Aorta (tissue), 5 donors: ENCODE results near the gene CAPN11. TPM values are rescaled to one million over a fixed set of nuclear protein-coding genes. Genes with fewer than 3 reads are reported as not detected.

Experiments
- ATAC-seq: fragments of 200-7000 bp; cut with Tn5 transposase; one replicate; pipeline ENCODE4 v1.9.1; 2022; ENCODE audit warnings: moderate library complexity; ENCODE audit not compliant: low FRiP score
- DNase-seq, 2 donors: peaks; one replicate each; pipeline ENCODE4 v3.0.0-alpha.2; 2020
- H3K27ac ChIP-seq, 2 donors: one replicate each; pipeline ENCODE4 v1.5.1; 2013; ENCODE audit warnings: low read length in 2 of 2, mild to moderate bottlenecking in 2 of 2, moderate library complexity in 2 of 2, control low read depth in 1 of 2, inconsistent platforms in 1 of 2, low read depth in 1 of 2
- H3K27me3 ChIP-seq, 2 donors: one replicate each; pipeline ENCODE4 v1.6.1; 2013; ENCODE audit warnings: control low read depth in 1 of 2, low read length in 1 of 2, mild to moderate bottlenecking in 1 of 2, moderate library complexity in 1 of 2; ENCODE audit not compliant: insufficient read depth in 2 of 2, control insufficient read depth in 1 of 2
- H3K36me3 ChIP-seq, 2 donors: one replicate each; pipeline ENCODE4 v1.6.1; 2013; ENCODE audit warnings: control low read depth in 1 of 2, low read length in 1 of 2, mild to moderate bottlenecking in 1 of 2; ENCODE audit not compliant: insufficient read depth in 2 of 2, control insufficient read depth in 1 of 2
- H3K4me1 ChIP-seq, 2 donors: one replicate each; pipeline ENCODE4 v1.6.1; 2013; ENCODE audit warnings: low read length in 2 of 2, control low read depth in 1 of 2, mild to moderate bottlenecking in 1 of 2, moderate library complexity in 1 of 2; ENCODE audit not compliant: insufficient read depth in 2 of 2, control insufficient read depth in 1 of 2
- H3K4me3 ChIP-seq, 2 donors: one replicate each; pipeline ENCODE4 v1.5.1; 2013; ENCODE audit warnings: low read length in 2 of 2, control low read depth in 1 of 2, mild to moderate bottlenecking in 1 of 2
- H3K9me3 ChIP-seq: one replicate; pipeline ENCODE4 v1.6.1; 2013; ENCODE audit warnings: mild to moderate bottlenecking, low read length; ENCODE audit not compliant: control insufficient read depth
- WGBS, 2 donors: extraction: QIAGEN DNeasy Blood & Tissue Kit; methylation state at CpG; one replicate each; pipeline ENCODE4 v1.1.7; 2013; 5-methylcytosine and 5-hydroxymethylcytosine counted together
- intact Hi-C, 2 donors: fragments of 100-400 bp; cut with DNase I; formaldehyde crosslinking; loops; one replicate each; pipeline versions ENCODE4 v1.14.2 to v1.15.0; 2022
- polyA plus RNA-seq, 2 donors: library from polyadenylated mRNA; stranded (reverse); fragments of 200-250 nt; gene quantifications; one replicate each; pipeline ENCODE4 v1.2.3, GENCODE V29; 2013
- total RNA-seq, 2 donors: library from RNA; stranded (reverse); fragmentation: NEBNext Ultra II Directional; extraction: Animal tissue kit (Norgen Biotek cat#: 25700); gene quantifications; one replicate each; pipeline ENCODE4 v1.2.1, GENCODE V29; 2021
- donor health status: healthy with polysubstance abuse.
- donor health status: Bipolar disorder and iron deficiency.
- donor health status: DM: no; HTN: no; CAD: no.
- donor health status: DM: no; HTN: no; CAD: no.
- donor health status: DM: yes; HTN: yes; CAD: no.

CAPN11 gene
- total and polyA plus RNA-seq, 4 donors: 0.46 to 2.2 (median 0.81) TPM; not detected in 1

- no peaks in the 10 kb centered on the region for H3K4me1 ChIP-seq
- peak; percentile 85 to 90 for DNase-seq
- H3K27ac ChIP-seq: peak overlapping the region; percentile 2 to 64
- peak; percentile 6 for ATAC-seq
- 11 to 12% methylated on average over 16 of the region's 16 CpGs for WGBS, 2 donors
- H3K27me3 ChIP-seq: no peaks in the 10 kb centered on the region
- intact Hi-C loops: loop anchor here in 1 of 2 donors (5.0 kb wide), 1 partner anchor 40 kb away; no protein-coding TSS in a partner anchor
- H3K4me3 ChIP-seq: no peak overlapping the region
- H3K9me3 ChIP-seq: no peaks in the 10 kb centered on the region
- H3K36me3 ChIP-seq: no peaks in the 10 kb centered on the region
Observed at GRCh38 chr6:44217332-44218143, 58.9 kb downstream of the CAPN11 start.

DNA sequence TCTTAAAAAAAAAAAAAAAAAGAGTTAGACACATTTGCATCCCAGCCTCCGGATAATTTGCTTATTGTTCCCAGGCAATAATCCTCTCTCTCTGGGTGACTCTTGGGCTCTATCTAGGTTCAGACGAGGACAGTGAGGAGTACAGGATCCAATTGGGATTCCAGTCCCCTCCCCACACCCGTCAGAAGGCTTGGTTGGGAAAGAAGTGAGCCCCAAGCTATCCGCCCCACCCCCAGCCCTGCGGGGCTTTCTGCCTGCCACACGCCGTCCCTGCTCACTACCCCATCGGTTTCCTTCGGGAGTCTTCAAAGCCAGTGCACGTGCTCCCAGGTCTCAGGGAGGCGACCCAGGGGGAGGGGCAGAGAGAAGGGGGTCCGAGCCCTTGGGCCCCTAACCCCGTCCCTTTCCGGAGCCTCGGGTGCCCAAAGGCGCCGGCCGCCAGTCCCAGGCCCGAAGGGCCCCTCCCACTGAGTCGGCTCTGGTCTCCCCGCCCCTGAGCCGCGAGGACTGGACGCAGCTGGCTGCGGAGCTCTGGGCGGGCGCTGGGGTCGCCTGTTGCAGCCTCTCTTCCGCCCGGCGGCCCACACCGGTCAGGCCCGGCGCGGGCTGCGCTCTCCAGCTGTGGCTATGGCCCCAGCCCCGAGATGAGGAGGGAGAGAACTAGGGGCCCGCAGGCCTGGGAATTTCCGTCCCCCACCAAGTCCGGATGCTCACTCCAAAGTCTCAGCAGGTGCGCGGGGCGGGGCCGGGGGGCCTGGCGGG is 60.6 kb downstream of the CAPN11 start:
- Histone ChIP-seq H3K4me3 (peak overlapping the region; percentile 48 to 90), H3K27ac (peak overlapping the region; percentile 53 to 89), H3K36me3 (no peaks in the 10 kb centered on the region), H3K27me3 (no peaks in the 10 kb centered on the region), H3K9me3 (no peaks in the 10 kb centered on the region), H3K4me1 (no peaks in the 10 kb centered on the region)
- intact Hi-C loops: loop anchor here in 1 of 2 donors (5.0 kb wide), 1 partner anchor 42 kb away; no protein-coding TSS in a partner anchor
- DNase-seq (peak; percentile 94), ATAC-seq (peak; percentile 83)
- WGBS, 2 donors: 2% methylated on average over 44 to 45 of the region's 45 CpGs

- no peaks in the 10 kb centered on the region for H3K27me3 ChIP-seq
- ATAC-seq (no peak), DNase-seq (peak in 1 of 2 donors; percentile 44)
- no peaks in the 10 kb centered on the region for H3K4me1 ChIP-seq
- no peaks in the 10 kb centered on the region for H3K9me3 ChIP-seq
- no peaks in the 10 kb centered on the region for H3K36me3 ChIP-seq
- H3K27ac ChIP-seq: peak overlapping the region; percentile 38 to 89
- peak overlapping the region; percentile 48 to 90 for H3K4me3 ChIP-seq
- intact Hi-C loops: loop anchor here in 1 of 2 donors (5.0 kb wide), 1 partner anchor 43 kb away; no protein-coding TSS in a partner anchor
- WGBS, 2 donors: 45 to 46% methylated on average over 23 to 28 of the region's 28 CpGs
Observed at GRCh38 chr6:44219815-44220784, 61.5 kb downstream of the CAPN11 start.

DNA sequence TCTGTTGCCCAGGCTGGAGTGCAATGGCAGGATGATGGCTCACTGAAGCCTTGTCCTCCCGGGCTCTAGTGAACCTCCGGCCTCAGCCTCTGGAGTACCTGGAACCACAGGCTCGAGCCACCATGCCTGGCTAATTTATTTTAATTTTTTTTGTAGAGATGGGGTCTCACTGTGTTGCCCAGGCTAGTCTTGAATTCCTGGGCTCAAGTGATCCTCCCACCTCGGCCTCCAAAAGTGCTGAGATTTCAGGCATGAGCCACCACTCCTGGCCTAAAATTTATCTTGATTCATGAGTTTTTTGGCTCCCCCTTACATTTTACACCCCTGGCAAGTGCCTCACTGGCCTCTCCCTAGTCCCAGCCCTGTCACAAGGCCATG is 62.3 kb downstream of the CAPN11 start:
- Histone ChIP-seq H3K4me1 (no peaks in the 10 kb centered on the region), H3K36me3 (no peaks in the 10 kb centered on the region), H3K27ac (peak overlapping the region in 1 of 2 donors; percentile 84), H3K9me3 (no peaks in the 10 kb centered on the region), H3K27me3 (no peaks in the 10 kb centered on the region), H3K4me3 (no peak overlapping the region)
- intact Hi-C loops: loop anchor here in 1 of 2 donors (1.0 kb wide), 1 partner anchor 16 kb away; no protein-coding TSS in a partner anchor
- 63 to 67% methylated on average over 4 of the region's 4 CpGs for WGBS, 2 donors
- ATAC-seq: no peak
- no peak for DNase-seq

DNA sequence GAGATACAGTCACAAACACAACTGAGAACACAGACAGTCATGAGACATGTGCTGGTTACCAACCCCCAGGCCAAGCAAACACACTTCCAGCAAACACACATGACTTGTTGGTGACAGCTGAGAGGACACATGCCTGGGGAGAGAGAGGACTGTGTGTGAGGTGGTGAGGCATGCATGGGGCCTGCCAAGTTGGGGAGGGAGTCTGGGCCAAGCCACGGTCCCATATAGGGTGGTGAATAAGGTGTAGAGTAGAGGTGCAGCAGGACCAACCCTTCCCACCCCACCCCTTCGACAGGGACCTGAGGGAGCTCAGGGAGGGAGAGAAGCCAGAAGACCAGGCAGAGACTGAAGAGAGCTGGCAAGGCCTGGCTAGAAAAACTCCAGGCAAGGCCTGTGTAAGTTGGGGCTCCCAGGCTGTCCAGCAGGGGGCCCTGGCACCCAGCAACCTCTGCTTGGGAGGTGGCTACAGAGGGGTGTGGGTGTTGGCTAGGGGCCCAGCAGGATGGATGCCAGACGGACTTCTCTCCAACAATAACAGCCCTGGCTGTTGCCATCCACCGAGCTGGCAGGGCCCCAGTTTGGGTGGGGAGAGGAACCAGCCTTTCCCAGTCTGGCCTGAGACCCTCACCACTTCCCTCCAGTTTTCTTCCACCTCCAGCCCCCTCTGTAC is 62.8 kb downstream of the CAPN11 start:
- H3K4me1 ChIP-seq: no peaks in the 10 kb centered on the region
- DNase-seq: peak; percentile 96 to 97
- H3K36me3 ChIP-seq: no peaks in the 10 kb centered on the region
- intact Hi-C loops: loop anchor here in 1 of 2 donors (1.0 kb wide), 1 partner anchor 16 kb away; no protein-coding TSS in a partner anchor
- 0 to 1% methylated on average over 4 of the region's 4 CpGs for WGBS, 2 donors
- H3K27ac ChIP-seq: peak overlapping the region; percentile 51 to 84
- H3K9me3 ChIP-seq: no peaks in the 10 kb centered on the region
- no peak overlapping the region for H3K4me3 ChIP-seq
- H3K27me3 ChIP-seq: no peaks in the 10 kb centered on the region
- ATAC-seq: peak; percentile 83

DNA sequence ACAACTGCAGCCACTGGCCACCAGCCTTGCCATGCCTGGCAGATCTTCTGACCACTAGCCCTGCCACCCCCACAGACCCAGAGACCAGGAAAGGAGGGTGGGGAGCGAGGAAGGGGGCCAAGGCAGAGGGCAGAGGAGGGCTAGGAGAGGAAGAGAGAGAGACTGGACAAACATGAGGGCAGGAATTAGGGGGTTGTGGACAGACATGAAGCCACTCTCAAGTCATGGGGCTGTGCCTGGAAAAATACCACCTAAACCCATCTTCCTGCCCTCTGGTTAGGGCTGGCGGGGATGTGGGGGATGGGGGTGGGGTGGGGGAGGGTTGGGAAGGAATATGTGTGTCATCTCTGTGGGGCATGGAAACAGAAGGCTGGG is 63.3 kb downstream of the CAPN11 start:
- ATAC-seq: no peak
- WGBS, 2 donors: 9 to 24% methylated on average over 2 of the region's 2 CpGs
- Histone ChIP-seq H3K4me1 (no peaks in the 10 kb centered on the region), H3K27ac (peak overlapping the region; percentile 51 to 84), H3K27me3 (no peaks in the 10 kb centered on the region), H3K36me3 (no peaks in the 10 kb centered on the region), H3K4me3 (no peak overlapping the region), H3K9me3 (no peaks in the 10 kb centered on the region)
- no peak for DNase-seq
- intact Hi-C loops: loop anchor here in 1 of 2 donors (1.0 kb wide), 1 partner anchor 15 kb away; no protein-coding TSS in a partner anchor

- 14 to 17% methylated on average over 26 of the region's 26 CpGs for WGBS, 2 donors
- intact Hi-C loops: no loop called here
Observed at GRCh38 chr6:44222486-44223318, 64.1 kb downstream of the CAPN11 start.

More at GRCh38 chr6:44222486-44223318, 64.1 kb downstream of the CAPN11 start:
- no peaks in the 10 kb centered on the region for H3K4me1 ChIP-seq
- no peaks in the 10 kb centered on the region for H3K36me3 ChIP-seq
- DNase-seq (peak; percentile 44 to 83), ATAC-seq (peak; percentile 1)
- no peaks in the 10 kb centered on the region for H3K27me3 ChIP-seq
- peak overlapping the region; percentile 45 to 61 for H3K4me3 ChIP-seq
- peak overlapping the region; percentile 74 to 78 for H3K27ac ChIP-seq
- no peaks in the 10 kb centered on the region for H3K9me3 ChIP-seq
